ENCODE measurements around the gene NKX1-1.

NKX1-1 gene

DNA sequence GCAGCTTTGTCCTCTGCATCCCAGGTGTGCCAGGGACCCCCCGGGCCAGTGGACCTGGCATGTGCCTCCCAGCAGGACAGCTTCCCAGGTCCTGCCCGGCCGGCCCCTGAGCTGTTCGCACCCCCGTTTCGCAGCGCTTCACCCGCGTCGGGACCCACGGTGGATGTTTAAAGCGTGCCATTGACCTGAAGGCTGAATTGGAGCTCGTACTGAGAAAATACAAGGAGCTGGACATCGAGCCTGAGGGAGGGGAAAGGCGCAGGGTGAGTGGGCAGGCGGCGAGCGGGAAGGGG, 51.3 kb downstream of the NKX1-1 start:
- TF ChIP-seq POLR2AphosphoS5 (IDR thresholded peaks at IDR 0.05; ENCODE audit: low read depth, low read length): no peak
- TF ChIP-seq REST (IDR thresholded peaks at IDR 0.05; ENCODE audit: insufficient read depth in 1 of 2, low read depth in 2 of 2, low read length in 2 of 2): no peak
- no peak for TF ChIP-seq SIN3A (IDR thresholded peaks at IDR 0.05; ENCODE audit: borderline replicate concordance, insufficient read depth, low read length)
- TF ChIP-seq TAF1 (IDR thresholded peaks at IDR 0.05; ENCODE audit: borderline replicate concordance, insufficient read depth, low read length): no peak
- no peak for TF ChIP-seq FOXP2 (optimal IDR thresholded peaks at IDR 0.05; ENCODE audit: borderline replicate concordance, extremely low read depth, extremely low read length, insufficient read depth)

DNA sequence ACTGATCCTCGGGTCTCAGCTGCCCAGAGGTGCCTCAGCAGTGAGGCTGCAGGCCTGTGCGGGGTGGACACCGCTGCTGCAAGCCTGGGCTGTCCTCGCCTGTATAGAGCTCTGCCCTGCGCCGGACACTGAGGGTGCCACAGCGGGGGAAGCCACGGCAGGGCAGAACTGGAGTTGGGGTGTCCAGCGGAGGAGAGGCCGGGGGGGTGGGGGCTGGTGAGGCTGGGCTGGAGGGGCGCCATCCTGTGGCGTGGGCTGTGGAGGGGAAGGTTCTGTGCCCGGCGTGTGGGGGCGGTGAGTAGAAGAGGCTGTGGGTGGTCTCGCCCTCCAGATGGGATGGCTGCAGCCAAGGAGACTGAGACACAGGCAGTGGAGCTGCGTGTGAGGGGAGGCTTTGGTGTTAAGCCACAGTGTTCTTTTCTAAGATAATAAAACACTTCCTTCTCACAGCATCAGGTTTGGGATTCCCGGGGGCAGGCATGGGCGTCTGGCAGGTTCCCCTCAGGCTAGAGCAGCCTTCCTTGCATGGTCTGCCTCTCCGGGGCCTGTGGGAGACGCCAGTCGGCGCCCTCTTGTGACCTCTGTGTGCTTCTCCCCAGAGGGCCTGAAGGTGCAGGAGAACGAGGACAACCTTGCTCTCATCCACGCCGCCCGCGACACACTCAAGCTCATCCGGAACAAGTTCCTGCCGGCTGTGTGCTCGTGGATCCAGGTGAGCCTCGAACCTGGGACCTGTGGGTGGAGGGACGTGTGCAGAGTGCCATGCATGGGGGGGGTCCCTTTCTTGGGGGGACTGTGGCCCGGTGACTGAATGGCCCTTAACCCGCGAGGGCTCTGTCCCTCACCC, 51.9 kb downstream of the NKX1-1 start:
- TF ChIP-seq POLR2AphosphoS5 (IDR thresholded peaks at IDR 0.05; ENCODE audit: low read depth, low read length): no peak

GRCh38 chr4:1353186-1354055, 52.8 kb downstream of the NKX1-1 start:
- no peak for TF ChIP-seq REST (IDR thresholded peaks at IDR 0.05; ENCODE audit: insufficient read depth in 1 of 2, low read depth in 2 of 2, low read length in 2 of 2)
- TF ChIP-seq FOXP2 (optimal IDR thresholded peaks at IDR 0.05; ENCODE audit: borderline replicate concordance, extremely low read depth, extremely low read length, insufficient read depth): no peak
- no peak for TF ChIP-seq TAF1 (IDR thresholded peaks at IDR 0.05; ENCODE audit: borderline replicate concordance, insufficient read depth, low read length)
- TF ChIP-seq SIN3A (IDR thresholded peaks at IDR 0.05; ENCODE audit: borderline replicate concordance, insufficient read depth, low read length): no peak
- no peak for TF ChIP-seq POLR2AphosphoS5 (IDR thresholded peaks at IDR 0.05; ENCODE audit: low read depth, low read length)
